Measurements from ENCODE around the gene LYRM9. TPM values are rescaled to one million over a fixed set of nuclear protein-coding genes. Genes with fewer than 3 reads are reported as not detected.

Gene LYRM9
- total RNA-seq, 1 donor from 2014 or later, result 9.5 TPM

- Mint-ChIP-seq H3K27ac (no peak overlapping the region), H3K36me3 (ENCODE audit: insufficient read depth) (no peaks in the 10 kb centered on the region), H3K4me1 (ENCODE audit: low read depth) (peaks cover 9% of the 10 kb centered on the region), H3K9me3 (ENCODE audit: low read depth) (no peaks in the 10 kb centered on the region), H3K4me3 (ENCODE audit: low read depth) (no peak overlapping the region), H3K27me3 (peaks cover 14% of the 10 kb centered on the region)
- TF ChIP-seq, protein P1, sequence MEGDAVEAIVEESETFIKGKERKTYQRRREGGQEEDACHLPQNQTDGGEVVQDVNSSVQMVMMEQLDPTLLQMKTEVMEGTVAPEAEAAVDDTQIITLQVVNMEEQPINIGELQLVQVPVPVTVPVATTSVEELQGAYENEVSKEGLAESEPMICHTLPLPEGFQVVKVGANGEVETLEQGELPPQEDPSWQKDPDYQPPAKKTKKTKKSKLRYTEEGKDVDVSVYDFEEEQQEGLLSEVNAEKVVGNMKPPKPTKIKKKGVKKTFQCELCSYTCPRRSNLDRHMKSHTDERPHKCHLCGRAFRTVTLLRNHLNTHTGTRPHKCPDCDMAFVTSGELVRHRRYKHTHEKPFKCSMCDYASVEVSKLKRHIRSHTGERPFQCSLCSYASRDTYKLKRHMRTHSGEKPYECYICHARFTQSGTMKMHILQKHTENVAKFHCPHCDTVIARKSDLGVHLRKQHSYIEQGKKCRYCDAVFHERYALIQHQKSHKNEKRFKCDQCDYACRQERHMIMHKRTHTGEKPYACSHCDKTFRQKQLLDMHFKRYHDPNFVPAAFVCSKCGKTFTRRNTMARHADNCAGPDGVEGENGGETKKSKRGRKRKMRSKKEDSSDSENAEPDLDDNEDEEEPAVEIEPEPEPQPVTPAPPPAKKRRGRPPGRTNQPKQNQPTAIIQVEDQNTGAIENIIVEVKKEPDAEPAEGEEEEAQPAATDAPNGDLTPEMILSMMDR (IDR thresholded peaks at IDR 0.05; ENCODE audit: unreplicated experiment), result no peak
- DNase-seq (ENCODE audit: low spot score, unreplicated experiment), result no peak
Measured at GRCh38 chr17:27906623-27907022, 13.5 kb upstream of the LYRM9 start.

DNA sequence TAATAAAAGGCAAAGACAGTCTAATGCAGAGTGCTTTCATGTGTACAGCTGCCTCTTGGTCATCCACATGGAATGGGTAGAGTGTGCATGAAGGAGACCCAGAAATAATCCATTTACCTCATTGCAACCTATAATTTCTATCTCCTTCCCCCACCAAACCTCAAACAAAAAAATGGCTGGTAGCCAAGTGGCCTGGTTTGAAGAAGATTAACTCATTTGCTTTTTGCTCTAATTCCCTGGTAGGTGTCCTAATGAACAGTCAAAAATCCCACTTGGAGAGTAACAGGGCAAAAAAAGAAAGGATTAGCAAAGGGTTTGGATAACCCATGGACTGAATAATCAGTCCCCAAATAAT, 13.0 kb upstream of the LYRM9 start:
- no peak overlapping the region for H3K27ac Mint-ChIP-seq
- peaks cover 9% of the 10 kb centered on the region for H3K4me1 Mint-ChIP-seq (ENCODE audit: low read depth)
- H3K27me3 Mint-ChIP-seq, result peaks cover 14% of the 10 kb centered on the region
- H3K4me3 Mint-ChIP-seq (ENCODE audit: low read depth), result no peak overlapping the region
- H3K9me3 Mint-ChIP-seq (ENCODE audit: low read depth), result no peaks in the 10 kb centered on the region
- H3K36me3 Mint-ChIP-seq (ENCODE audit: insufficient read depth), result no peaks in the 10 kb centered on the region
- no peak for DNase-seq (ENCODE audit: low spot score, unreplicated experiment)
- TF ChIP-seq, protein P1 (IDR thresholded peaks at IDR 0.05; ENCODE audit: unreplicated experiment), result no peak

- Mint-ChIP-seq H3K4me3 (ENCODE audit: low read depth) (no peak overlapping the region), H3K27ac (no peak overlapping the region), H3K27me3 (peaks cover 14% of the 10 kb centered on the region), H3K9me3 (ENCODE audit: low read depth) (no peaks in the 10 kb centered on the region), H3K36me3 (ENCODE audit: insufficient read depth) (no peaks in the 10 kb centered on the region), H3K4me1 (ENCODE audit: low read depth) (peaks cover 9% of the 10 kb centered on the region)
- DNase-seq (ENCODE audit: low spot score, unreplicated experiment), result no peak
- TF ChIP-seq, protein P1 (IDR thresholded peaks at IDR 0.05; ENCODE audit: unreplicated experiment), result no peak
Measured at GRCh38 chr17:27905447-27906225, 12.5 kb upstream of the LYRM9 start.

GRCh38 chr17:27904534-27905446, 11.6 kb upstream of the LYRM9 start:
- H3K36me3 Mint-ChIP-seq (ENCODE audit: insufficient read depth), result no peaks in the 10 kb centered on the region
- TF ChIP-seq, protein P1 (IDR thresholded peaks at IDR 0.05; ENCODE audit: unreplicated experiment), result no peak
- peaks cover 9% of the 10 kb centered on the region for H3K4me1 Mint-ChIP-seq (ENCODE audit: low read depth)
- DNase-seq (ENCODE audit: low spot score, unreplicated experiment), result no peak
- H3K27me3 Mint-ChIP-seq, result peaks cover 12% of the 10 kb centered on the region
- H3K4me3 Mint-ChIP-seq (ENCODE audit: low read depth), result no peak overlapping the region
- H3K27ac Mint-ChIP-seq, result no peak overlapping the region
- H3K9me3 Mint-ChIP-seq (ENCODE audit: low read depth), result no peaks in the 10 kb centered on the region

DNA sequence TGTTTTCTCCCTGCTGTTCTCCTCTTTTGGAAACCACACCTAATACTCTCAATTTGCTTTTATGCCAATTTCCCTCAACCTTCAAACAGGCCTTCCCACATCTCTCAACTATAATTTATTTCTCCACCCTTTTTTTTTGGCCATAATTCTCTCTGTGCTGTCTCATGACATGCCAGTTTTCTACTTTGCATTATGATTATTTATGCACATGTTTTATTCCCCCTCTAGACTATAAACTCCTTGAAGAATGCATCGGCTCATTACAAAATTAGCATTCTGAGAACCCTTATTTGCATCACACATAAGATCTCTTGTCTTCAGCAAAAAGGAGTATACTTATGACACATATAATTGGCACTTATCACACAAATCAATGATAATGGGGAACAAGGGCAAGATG, 10.9 kb upstream of the LYRM9 start:
- Mint-ChIP-seq H3K36me3 (ENCODE audit: insufficient read depth) (no peaks in the 10 kb centered on the region), H3K9me3 (ENCODE audit: low read depth) (no peaks in the 10 kb centered on the region), H3K27ac (no peak overlapping the region), H3K4me3 (ENCODE audit: low read depth) (no peak overlapping the region), H3K4me1 (ENCODE audit: low read depth) (peaks cover 9% of the 10 kb centered on the region), H3K27me3 (peaks cover 10% of the 10 kb centered on the region)
- no peak for DNase-seq (ENCODE audit: low spot score, unreplicated experiment)
- TF ChIP-seq, protein P1 (IDR thresholded peaks at IDR 0.05; ENCODE audit: unreplicated experiment), result no peak

Data from progenitor cell of endocrine pancreas (in vitro differentiated cells).